ENCODE measurements around the gene PTPRG.

The PTPRG gene

GRCh38 chr3:61771976-61772375 lies 210.6 kb downstream of the PTPRG start:
- no peak overlapping the region for H3K4me3 ChIP-seq (ENCODE audit: control insufficient read depth, low read depth, low read length)
- TF ChIP-seq, protein P1, sequence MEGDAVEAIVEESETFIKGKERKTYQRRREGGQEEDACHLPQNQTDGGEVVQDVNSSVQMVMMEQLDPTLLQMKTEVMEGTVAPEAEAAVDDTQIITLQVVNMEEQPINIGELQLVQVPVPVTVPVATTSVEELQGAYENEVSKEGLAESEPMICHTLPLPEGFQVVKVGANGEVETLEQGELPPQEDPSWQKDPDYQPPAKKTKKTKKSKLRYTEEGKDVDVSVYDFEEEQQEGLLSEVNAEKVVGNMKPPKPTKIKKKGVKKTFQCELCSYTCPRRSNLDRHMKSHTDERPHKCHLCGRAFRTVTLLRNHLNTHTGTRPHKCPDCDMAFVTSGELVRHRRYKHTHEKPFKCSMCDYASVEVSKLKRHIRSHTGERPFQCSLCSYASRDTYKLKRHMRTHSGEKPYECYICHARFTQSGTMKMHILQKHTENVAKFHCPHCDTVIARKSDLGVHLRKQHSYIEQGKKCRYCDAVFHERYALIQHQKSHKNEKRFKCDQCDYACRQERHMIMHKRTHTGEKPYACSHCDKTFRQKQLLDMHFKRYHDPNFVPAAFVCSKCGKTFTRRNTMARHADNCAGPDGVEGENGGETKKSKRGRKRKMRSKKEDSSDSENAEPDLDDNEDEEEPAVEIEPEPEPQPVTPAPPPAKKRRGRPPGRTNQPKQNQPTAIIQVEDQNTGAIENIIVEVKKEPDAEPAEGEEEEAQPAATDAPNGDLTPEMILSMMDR (conservative IDR thresholded peaks at IDR 0.05; ENCODE audit: control insufficient read depth, insufficient read depth, low read depth, low read length), result no peak
- peak; percentile 62 for DNase-seq (ENCODE audit: low read depth)

DNA sequence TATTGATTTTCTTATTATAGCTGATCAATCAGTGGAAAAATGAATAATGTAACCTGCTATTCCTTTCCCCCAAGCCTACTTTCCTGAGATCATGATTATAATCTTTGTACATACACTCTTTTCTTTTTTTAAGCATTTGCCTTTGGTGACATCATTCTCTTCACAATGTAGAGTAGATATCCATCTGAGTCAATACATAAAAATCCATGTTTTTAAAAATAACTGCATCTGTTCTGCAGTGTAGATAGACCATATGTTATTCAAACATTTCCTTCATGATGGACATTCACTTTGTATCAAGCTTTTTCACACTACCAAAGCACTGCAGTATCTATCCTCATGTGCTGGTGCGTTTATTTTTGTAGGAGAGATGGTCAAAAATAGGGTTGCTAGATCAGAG lies 211.1 kb downstream of the PTPRG start:
- H3K4me3 ChIP-seq (ENCODE audit: control insufficient read depth, low read depth, low read length), result no peak overlapping the region
- DNase-seq (ENCODE audit: low read depth), result peak; percentile 37
- TF ChIP-seq, protein P1 (conservative IDR thresholded peaks at IDR 0.05; ENCODE audit: control insufficient read depth, insufficient read depth, low read depth, low read length), result no peak

- TF ChIP-seq, protein P1 (conservative IDR thresholded peaks at IDR 0.05; ENCODE audit: control insufficient read depth, insufficient read depth, low read depth, low read length), result no peak
- DNase-seq (ENCODE audit: low read depth), result no peak
- H3K4me3 ChIP-seq (ENCODE audit: control insufficient read depth, low read depth, low read length), result no peak overlapping the region
These were observed 213.0 kb downstream of the PTPRG start for GRCh38 chr3:61774279-61774890.

GRCh38 chr3:61776390-61776789 lies 215.0 kb downstream of the PTPRG start:
- TF ChIP-seq, protein P1 (conservative IDR thresholded peaks at IDR 0.05; ENCODE audit: control insufficient read depth, insufficient read depth, low read depth, low read length), result no peak
- no peak for DNase-seq (ENCODE audit: low read depth)
- no peak overlapping the region for H3K4me3 ChIP-seq (ENCODE audit: control insufficient read depth, low read depth, low read length)

DNA sequence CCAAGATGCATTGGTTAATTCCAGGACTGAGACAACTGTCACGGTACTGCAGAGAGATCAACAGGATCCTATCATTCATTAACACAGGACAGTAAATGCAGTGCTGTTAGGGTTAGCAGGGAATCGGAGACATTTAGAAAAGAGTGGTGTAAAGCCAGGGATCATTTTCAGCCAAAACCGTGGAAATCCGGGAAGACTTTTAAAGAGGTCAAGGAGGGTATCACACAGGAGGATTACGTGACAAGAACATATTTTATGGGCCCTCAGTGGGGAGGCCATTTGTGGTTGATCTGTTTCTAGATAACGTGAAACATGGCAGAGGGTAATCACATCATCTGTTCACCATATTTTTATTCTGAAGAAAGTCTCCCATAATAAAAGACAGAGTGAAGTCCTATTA lies 216.1 kb downstream of the PTPRG start:
- TF ChIP-seq, protein P1 (conservative IDR thresholded peaks at IDR 0.05; ENCODE audit: control insufficient read depth, insufficient read depth, low read depth, low read length), result no peak
- no peak overlapping the region for H3K4me3 ChIP-seq (ENCODE audit: control insufficient read depth, low read depth, low read length)
- no peak for DNase-seq (ENCODE audit: low read depth)

GRCh38 chr3:61778095-61778494 lies 216.7 kb downstream of the PTPRG start:
- TF ChIP-seq, protein P1 (conservative IDR thresholded peaks at IDR 0.05; ENCODE audit: control insufficient read depth, insufficient read depth, low read depth, low read length), result no peak
- H3K4me3 ChIP-seq (ENCODE audit: control insufficient read depth, low read depth, low read length), result no peak overlapping the region
- DNase-seq (ENCODE audit: low read depth), result no peak

GRCh38 chr3:61780016-61780415 lies 218.6 kb downstream of the PTPRG start:
- peak; percentile 24 for DNase-seq (ENCODE audit: low read depth)
- H3K4me3 ChIP-seq (ENCODE audit: control insufficient read depth, low read depth, low read length), result no peak overlapping the region
- TF ChIP-seq, protein P1 (conservative IDR thresholded peaks at IDR 0.05; ENCODE audit: control insufficient read depth, insufficient read depth, low read depth, low read length), result no peak
